GM12865 (cell line): ENCODE results near the gene PRKCE.

Experiments
- DNase-seq: peaks from one replicate; pipeline ENCODE4 v3.0.0; 2010; ENCODE audit warnings: low read depth
- H3K4me3 ChIP-seq: 2 replicates; pipeline ENCODE4 v1.5.1; 2011; ENCODE audit warnings: mild to moderate bottlenecking, low read depth, low read length, control low read depth
- TF ChIP-seq, protein P1 (sequence below): IDR thresholded peaks from 2 replicates; pipeline ENCODE4 v1.5.1; 2011; ENCODE audit warnings: low read length, control low read depth, low read depth, inconsistent platforms; ENCODE audit not compliant: insufficient read depth; ENCODE audit errors: missing control alignments

The PRKCE gene

DNA sequence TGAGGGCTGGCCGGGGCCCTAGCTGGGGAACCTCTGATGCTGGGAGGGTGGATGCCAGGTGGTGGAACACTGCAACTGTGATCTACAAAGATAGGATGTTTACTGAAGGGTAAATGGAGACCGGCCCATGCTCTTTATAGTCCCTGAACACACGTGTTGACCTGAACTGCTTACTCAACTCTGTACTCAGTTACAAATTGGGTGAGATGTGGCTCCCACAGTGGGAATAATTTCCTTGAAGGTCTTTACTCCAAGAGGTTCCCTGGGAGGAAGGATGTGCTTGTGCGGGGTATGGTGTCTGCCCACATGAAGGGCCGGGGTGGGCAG, 254.1 kb downstream of the PRKCE start:
- peak; percentile 49 for DNase-seq
- TF ChIP-seq, protein P1, sequence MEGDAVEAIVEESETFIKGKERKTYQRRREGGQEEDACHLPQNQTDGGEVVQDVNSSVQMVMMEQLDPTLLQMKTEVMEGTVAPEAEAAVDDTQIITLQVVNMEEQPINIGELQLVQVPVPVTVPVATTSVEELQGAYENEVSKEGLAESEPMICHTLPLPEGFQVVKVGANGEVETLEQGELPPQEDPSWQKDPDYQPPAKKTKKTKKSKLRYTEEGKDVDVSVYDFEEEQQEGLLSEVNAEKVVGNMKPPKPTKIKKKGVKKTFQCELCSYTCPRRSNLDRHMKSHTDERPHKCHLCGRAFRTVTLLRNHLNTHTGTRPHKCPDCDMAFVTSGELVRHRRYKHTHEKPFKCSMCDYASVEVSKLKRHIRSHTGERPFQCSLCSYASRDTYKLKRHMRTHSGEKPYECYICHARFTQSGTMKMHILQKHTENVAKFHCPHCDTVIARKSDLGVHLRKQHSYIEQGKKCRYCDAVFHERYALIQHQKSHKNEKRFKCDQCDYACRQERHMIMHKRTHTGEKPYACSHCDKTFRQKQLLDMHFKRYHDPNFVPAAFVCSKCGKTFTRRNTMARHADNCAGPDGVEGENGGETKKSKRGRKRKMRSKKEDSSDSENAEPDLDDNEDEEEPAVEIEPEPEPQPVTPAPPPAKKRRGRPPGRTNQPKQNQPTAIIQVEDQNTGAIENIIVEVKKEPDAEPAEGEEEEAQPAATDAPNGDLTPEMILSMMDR: no peak
- H3K4me3 ChIP-seq: no peak overlapping the region

DNA sequence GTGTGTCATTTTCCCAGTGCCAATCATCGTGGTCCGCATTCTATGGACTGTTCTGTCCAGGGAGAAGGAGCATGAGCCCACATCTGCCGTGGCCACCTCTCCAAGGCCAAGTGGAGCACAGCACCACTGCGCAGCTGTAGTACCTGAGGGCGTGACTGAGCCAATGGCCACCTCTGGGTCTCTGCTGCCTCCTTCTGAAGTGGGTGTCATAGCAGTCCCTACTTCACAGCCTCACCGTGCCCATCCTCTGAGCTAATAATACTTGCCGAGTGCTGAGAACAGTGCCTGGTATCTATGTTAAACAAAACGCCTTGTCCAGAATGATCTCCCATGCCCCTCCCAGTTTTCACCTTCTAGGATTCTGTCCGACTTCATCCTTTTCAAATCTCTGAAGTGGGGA, 256.1 kb downstream of the PRKCE start:
- TF ChIP-seq, protein P1: no peak
- no peak overlapping the region for H3K4me3 ChIP-seq
- DNase-seq: no peak

DNA sequence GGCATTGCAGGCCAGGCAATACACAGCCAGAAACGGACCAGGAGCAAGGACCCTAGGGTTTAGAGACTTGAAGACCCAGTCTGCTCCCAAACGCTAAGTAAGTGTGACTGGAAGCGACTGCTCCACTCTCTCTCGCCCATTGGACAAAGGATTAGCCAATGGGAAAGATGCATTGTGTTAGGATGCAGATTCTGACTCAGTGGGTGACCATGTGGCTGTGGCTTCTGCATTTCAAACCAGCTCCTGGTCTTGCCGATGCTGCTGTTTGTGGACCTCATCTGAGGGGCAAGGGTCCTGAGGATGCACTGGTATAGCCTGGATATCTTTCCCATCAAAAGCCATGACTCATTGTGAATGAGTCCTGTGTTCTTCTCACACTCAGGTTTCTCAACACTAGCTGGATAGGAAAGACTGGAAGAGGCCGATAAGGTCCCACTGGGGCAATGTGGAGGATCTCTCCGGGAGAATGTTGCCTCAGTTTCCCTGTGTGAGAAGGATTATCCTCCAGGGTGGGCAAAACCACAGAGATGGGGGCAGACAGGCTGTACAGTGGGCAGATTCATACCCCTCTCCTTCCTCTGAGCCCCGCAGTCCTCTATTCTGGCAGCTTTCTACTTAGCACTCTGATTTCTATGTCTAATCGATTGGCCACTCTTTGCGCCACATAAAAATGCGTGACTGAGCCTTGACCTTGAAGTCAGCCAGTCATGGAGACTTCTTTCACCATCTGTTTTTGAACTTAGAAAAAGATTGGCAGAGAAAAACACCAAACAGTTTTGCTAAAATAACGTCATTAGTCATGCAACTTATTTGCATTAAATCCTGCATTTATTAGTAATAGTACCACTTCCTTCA, 257.1 kb downstream of the PRKCE start:
- no peak overlapping the region for H3K4me3 ChIP-seq
- TF ChIP-seq, protein P1: no peak
- no peak for DNase-seq

DNA sequence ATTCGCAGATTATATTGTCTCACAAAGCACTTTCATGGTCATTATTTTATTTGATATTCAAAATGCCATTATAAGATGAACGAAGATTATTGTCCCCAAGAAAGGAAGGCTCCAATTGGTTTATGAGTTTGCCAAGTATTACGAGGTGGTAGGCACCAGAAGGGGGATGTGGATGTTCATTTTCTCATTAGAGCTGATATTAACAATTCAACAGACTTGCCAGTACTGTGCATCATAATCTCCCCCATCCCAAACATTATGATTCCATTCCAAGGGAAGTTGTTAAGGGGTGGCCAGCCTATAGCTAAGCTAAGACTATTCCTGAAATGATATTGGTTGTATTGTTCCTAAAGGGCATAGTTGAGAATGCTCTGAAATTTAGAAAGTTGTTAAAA, 257.7 kb downstream of the PRKCE start:
- DNase-seq: no peak
- TF ChIP-seq, protein P1: no peak
- H3K4me3 ChIP-seq: no peak overlapping the region

DNA sequence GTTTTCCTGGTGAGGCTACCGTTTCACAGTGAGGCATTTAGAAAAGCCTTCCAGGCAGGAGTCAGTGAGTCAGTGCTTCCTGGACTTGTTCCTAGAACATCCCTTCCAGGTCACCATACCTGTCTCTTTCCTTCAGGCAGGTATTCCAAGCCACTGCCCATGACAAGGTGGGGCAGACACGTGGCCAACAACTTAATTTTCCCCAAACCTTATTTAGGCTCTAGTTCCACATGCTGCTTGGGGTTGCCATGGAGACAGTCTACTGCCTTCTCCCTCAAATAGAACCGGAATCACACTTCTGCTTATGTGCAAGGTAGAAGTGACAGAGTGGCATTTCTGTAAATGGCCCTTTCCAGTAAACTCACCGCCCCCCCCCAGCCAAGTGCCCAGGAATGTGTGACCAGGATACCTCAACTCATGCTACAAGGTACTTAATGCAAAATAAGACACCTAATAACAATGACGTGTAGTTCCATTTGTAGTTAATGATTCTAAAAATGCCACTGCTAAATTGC, 258.3 kb downstream of the PRKCE start:
- TF ChIP-seq, protein P1: no peak
- DNase-seq: peak; percentile 77

DNA sequence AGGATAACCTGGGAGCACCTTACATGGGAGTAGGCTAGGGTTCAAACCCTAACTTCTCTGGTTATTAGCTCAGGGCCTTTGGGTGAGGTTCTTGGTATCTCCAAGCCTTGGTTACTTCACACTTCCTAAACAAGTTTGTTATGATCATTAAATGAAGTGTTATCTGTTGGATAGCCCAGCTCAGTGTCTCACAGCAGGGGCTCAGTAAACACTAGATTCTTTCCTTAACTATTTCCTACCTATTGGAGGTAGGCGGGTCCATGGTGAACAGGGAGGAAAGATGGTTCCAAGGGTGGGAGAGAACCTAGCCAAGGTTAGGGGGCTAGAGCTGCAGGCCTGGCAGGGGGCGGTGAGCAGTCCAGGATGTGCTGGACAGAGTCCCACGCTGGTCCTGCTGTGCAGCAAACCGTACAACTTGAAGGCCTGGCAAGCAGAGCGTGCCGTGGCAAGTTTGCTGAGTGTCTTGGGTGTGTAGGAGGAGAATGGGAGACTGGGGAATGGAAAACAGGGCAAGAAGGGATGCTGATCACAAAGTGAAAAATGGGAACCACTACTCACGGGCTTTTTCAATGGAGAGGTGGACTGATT, 259.1 kb downstream of the PRKCE start:
- TF ChIP-seq, protein P1: no peak
- DNase-seq: no peak
- no peak overlapping the region for H3K4me3 ChIP-seq

More for the DNA sequence above, 258.3 kb downstream of the PRKCE start:
- no peak overlapping the region for H3K4me3 ChIP-seq
